ENCODE measurements around the gene ABCC1. TPM values are rescaled to one million over a fixed set of nuclear protein-coding genes. Genes with fewer than 3 reads are reported as not detected.
"Not testable (repeated sequence)": the region's sequence is repeated elsewhere in the genome, so short reads cannot be mapped to it uniquely, and the experiment has no call there.

Gene ABCC1
- total RNA-seq, 2 donors from 2014 or later, result 18.3 to 23.3 TPM

GRCh38 chr16:15982194-15982915 lies 32.9 kb downstream of the ABCC1 start:
- DNase-seq; ATAC-seq; intact Hi-C loops (cut with DNase I, micrococcal nuclease): not testable (repeated sequence)

DNA sequence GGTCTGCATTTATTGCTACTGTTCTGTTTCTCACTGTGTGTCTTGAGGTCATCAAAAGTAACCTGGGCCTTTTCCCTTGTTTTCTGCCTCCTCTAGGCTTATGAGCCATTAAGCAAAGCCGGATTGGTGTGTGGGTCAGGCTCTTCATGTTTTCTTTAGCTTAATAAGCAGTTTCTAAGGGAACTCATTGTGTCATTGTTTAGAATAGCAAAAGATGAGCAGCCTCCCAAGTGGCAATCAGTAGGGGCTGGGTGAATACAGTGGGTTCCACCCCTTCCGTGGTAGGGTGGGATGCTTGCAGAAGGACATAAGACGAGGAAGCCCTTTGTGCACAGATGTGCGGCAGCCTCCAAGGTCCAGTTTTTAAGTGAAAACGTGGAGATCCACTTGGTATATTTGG lies 34.5 kb downstream of the ABCC1 start:
- intact Hi-C loops (cut with DNase I, micrococcal nuclease), result no loop called here

DNA sequence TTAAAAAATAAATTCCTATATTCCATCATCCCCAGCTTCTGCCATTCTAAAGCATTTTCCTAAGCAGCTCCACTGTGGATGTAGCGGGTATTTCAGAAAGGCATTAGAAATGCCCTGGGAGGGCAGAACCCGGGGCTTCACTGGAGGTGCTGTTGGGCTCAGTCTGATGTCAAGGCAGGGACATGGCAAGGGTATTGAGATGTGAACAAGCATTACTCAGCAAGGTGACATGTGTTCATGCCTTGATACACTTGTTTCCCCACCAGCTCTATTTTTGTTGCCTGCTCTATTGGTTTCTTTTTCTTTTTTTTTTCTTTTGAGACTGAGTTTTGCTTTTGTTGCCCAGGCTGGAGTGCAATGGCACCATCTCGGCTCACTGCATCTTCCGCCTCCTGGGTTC lies 35.7 kb downstream of the ABCC1 start:
- intact Hi-C loops (cut with DNase I, micrococcal nuclease), result no loop called here
- ATAC-seq (no peak), DNase-seq (no peak)

More for the DNA sequence above, 34.5 kb downstream of the ABCC1 start:
- ATAC-seq (no peak), DNase-seq (no peak)

DNA sequence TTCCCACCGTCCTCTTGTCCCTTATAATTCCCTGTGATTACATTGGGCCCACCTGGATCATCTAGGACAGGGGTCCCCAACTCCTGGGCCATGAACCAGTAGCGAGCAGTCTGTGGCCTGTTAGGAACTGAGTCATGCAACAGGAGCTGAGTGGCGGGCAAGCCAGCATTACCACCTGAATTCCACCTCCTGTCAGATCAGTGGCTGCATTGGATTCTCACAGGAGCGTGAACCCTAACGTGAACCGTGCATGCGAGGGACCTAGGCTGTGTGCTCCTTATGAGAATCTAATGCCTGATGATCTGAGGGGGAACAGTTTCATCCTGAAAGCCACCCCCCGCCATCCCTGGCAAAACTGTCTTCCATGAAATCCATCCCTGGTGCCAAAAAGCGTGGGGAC lies 36.8 kb downstream of the ABCC1 start:
- intact Hi-C loops (cut with DNase I, micrococcal nuclease), result no loop called here
- ATAC-seq (no peak), DNase-seq (no peak)

- no peak for DNase-seq
- intact Hi-C loops (cut with DNase I, micrococcal nuclease), result no loop called here
- ATAC-seq, result no peak
Measured at GRCh38 chr16:15988268-15989013, 39.0 kb downstream of the ABCC1 start.

- ATAC-seq, result no peak
- no peak for DNase-seq
- intact Hi-C loops (cut with DNase I, micrococcal nuclease), result no loop called here
Measured at GRCh38 chr16:15990902-15991301, 41.5 kb downstream of the ABCC1 start.

DNA sequence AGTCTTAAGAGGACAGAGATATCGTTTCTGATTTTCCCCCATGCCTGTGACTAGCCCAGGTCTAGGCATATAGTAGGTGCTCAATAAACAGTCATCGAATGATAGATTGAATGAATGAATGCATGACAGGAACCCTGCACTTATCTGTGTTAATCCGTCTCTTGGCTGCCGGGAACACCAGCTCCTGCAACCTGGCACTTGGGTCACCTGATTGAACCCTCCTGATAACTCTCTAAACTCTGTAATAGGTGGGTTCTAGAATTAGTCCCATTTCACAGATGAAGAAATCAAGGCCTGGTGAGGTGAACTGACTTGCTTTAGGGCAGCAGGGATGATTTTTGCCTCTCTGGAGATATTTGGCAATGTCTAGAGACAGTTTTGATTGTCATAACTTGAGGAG lies 43.7 kb downstream of the ABCC1 start:
- ATAC-seq (no peak), DNase-seq (no peak)
- intact Hi-C loops (cut with DNase I, micrococcal nuclease), result no loop called here

- ATAC-seq (no peak), DNase-seq (no peak)
- intact Hi-C loops (cut with DNase I, micrococcal nuclease), result no loop called here
Measured at GRCh38 chr16:15993541-15993940, 44.1 kb downstream of the ABCC1 start.

DNA sequence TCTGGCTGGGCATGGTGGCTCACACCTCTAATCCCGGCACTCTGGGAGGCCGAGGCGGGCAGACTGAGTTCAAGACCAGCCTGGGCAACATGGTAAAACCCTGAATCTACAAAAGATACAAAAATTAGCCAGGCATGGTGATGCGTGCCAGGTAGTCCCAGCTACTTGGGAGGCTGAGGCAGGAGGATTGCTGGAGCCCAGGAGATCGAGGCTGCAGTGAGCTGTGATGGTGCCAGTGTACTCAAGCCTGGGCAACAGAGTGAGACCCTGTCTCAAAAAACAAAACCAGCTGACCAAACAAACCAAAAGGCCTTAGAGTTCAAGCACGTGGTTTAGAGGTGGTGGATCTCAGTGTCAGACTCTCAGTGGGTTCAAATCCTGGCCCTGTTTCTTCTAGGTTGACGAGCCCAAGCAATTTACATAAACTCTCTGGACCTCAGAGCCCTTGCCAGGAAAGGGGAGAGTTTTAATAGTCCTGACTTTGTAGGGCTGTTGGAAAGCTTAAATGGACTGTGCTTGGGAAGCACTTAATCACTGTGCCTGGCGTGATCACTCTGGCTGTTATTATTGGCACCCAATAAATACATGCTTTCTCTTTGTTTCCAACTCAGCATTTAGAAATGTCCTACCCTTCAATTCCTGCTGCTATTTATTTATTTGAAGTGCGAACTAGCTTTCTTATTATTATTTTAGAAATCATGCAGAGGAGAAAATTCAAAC lies 44.7 kb downstream of the ABCC1 start:
- no peak for DNase-seq
- intact Hi-C loops (cut with DNase I, micrococcal nuclease), result no loop called here
- no peak for ATAC-seq

GRCh38 chr16:15996432-15997109 lies 47.2 kb downstream of the ABCC1 start:
- intact Hi-C loops (cut with DNase I, micrococcal nuclease), result no loop called here
- DNase-seq (no peak), ATAC-seq (no peak)

DNA sequence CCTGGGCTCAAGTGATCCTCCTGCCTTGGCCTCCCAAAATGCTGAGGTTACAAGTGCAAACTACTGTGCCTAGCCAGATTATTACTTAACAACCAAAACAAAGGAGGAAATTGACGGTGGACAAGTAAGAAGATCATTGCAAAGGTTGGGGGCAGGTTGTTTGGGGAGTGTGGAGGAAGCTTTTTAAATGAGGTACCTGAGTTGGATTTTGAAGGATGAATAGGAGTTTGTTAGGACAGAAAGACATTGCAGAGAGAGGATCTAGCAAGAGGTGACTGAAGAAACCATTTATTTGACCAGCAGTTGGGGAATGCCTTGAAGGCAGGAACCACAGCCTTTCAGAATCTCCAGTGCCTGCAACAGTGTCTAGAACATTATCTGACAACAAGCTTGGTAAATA lies 51.3 kb downstream of the ABCC1 start:
- ATAC-seq, result no peak
- no peak for DNase-seq
- intact Hi-C loops (cut with DNase I, micrococcal nuclease), result no loop called here

GRCh38 chr16:16001596-16002255 lies 52.3 kb downstream of the ABCC1 start:
- ATAC-seq (no peak), DNase-seq (no peak)
- intact Hi-C loops (cut with DNase I, micrococcal nuclease), result no loop called here

- DNase-seq (no peak), ATAC-seq (no peak)
- intact Hi-C loops (cut with DNase I, micrococcal nuclease), result no loop called here
Measured at GRCh38 chr16:16003719-16004313, 54.4 kb downstream of the ABCC1 start.

- DNase-seq (no peak), ATAC-seq (no peak)
- intact Hi-C loops (cut with DNase I, micrococcal nuclease), result no loop called here
Measured at GRCh38 chr16:16004314-16004749, 54.9 kb downstream of the ABCC1 start.

- DNase-seq (no peak), ATAC-seq (no peak)
- intact Hi-C loops (cut with DNase I, micrococcal nuclease), result no loop called here
Measured at GRCh38 chr16:16005721-16006120, 56.3 kb downstream of the ABCC1 start.

GRCh38 chr16:16006650-16007049 lies 57.2 kb downstream of the ABCC1 start:
- DNase-seq (no peak), ATAC-seq (no peak)
- intact Hi-C loops (cut with DNase I, micrococcal nuclease), result no loop called here

DNA sequence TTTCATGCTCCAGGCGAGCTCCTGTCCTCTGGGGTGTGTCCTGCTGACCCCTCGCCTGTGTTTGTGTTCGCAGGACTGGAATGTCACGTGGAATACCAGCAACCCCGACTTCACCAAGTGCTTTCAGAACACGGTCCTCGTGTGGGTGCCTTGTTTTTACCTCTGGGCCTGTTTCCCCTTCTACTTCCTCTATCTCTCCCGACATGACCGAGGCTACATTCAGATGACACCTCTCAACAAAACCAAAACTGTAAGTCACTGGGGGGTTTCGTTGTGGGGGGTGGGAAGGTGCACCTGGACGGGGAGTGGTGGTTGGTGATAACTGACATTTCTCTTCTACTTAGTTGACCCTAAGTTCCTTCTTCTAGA lies 58.3 kb downstream of the ABCC1 start:
- intact Hi-C loops (cut with DNase I, micrococcal nuclease), result no loop called here
- DNase-seq (no peak), ATAC-seq (no peak)

DNA sequence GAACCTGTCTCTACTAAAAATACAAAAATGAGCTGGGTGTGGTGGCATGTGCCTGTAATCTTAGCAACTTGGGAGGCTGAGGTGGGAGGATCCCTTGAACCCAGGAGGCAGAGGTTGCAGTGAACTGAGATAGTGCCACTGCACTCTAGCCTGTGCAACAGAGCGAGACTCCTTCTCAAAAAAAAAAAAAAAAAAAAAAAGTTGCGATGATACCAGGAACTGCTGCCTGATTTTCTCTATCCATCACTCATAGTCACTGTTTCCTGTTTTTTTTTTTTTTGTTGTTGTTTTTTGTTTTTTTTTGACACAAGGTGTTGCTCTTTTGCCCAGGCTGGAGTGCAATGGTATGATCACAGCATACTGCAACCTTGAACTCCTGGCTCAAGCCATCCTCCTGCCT lies 59.2 kb downstream of the ABCC1 start:
- intact Hi-C loops (cut with DNase I, micrococcal nuclease), result no loop called here
- DNase-seq, result no peak
- ATAC-seq, result no peak

DNA sequence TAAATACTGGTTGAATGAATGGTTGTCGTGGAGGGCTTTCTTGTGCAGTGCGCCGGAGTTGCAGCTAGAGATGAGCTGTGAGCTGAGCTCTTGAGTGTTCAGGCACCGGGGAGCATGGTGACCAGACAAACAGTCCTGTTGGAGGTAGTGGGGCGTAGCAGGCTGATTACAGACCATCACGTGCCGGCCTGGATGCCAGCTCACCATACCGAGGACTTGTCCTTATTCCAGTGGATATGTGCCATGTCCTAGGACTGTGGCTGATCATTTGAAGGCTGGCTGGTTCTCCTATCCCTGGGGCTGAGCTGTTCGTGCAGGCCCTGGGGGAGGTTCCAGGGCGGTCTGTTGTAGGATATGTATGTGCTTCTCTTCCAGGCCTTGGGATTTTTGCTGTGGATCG lies 60.0 kb downstream of the ABCC1 start:
- no peak for DNase-seq
- ATAC-seq, result no peak
- intact Hi-C loops (cut with DNase I, micrococcal nuclease), result no loop called here

All from left colon (tissue), 2 donors.